ENCODE measurements around the gene VPS8.

- TF ChIP-seq CTCF (IDR thresholded peaks at IDR 0.05) (no peak), POLR2A (IDR thresholded peaks at IDR 0.05) (no peak), EP300 (IDR thresholded peaks at IDR 0.05) (no peak)
Measured at GRCh38 chr3:185065059-185065458, 253.1 kb downstream of the VPS8 start.
